ENCODE measurements around the gene PTER. TPM values are rescaled to one million over a fixed set of nuclear protein-coding genes. Genes with fewer than 3 reads are reported as not detected.

Gene PTER
- total RNA-seq, 3 donors from 2014 or later: 18.4 to 30.3 (median 22.6) TPM

- no peak overlapping the region for H3K27ac ChIP-seq
- H3K27me3 ChIP-seq: no peaks in the 10 kb centered on the region
- intact Hi-C loops (cut with DNase I; ENCODE audit: low total_unique reads): no loop called here
- no peak overlapping the region for H3K4me3 ChIP-seq
- no peaks in the 10 kb centered on the region for H3K9me3 ChIP-seq
- H3K4me1 ChIP-seq: no peaks in the 10 kb centered on the region
- TF ChIP-seq, protein P1, sequence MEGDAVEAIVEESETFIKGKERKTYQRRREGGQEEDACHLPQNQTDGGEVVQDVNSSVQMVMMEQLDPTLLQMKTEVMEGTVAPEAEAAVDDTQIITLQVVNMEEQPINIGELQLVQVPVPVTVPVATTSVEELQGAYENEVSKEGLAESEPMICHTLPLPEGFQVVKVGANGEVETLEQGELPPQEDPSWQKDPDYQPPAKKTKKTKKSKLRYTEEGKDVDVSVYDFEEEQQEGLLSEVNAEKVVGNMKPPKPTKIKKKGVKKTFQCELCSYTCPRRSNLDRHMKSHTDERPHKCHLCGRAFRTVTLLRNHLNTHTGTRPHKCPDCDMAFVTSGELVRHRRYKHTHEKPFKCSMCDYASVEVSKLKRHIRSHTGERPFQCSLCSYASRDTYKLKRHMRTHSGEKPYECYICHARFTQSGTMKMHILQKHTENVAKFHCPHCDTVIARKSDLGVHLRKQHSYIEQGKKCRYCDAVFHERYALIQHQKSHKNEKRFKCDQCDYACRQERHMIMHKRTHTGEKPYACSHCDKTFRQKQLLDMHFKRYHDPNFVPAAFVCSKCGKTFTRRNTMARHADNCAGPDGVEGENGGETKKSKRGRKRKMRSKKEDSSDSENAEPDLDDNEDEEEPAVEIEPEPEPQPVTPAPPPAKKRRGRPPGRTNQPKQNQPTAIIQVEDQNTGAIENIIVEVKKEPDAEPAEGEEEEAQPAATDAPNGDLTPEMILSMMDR (IDR thresholded peaks at IDR 0.05): no peak
- TF ChIP-seq POLR2AphosphoS5 (IDR thresholded peaks at IDR 0.05) (no peak), POLR2A (IDR thresholded peaks at IDR 0.05) (no peak)
- no peak for DNase-seq (ENCODE audit: low spot score in 2 of 2)
- no peaks in the 10 kb centered on the region for H3K36me3 ChIP-seq
These were observed 99.3 kb downstream of the PTER start for GRCh38 chr10:16536155-16536554.

DNA sequence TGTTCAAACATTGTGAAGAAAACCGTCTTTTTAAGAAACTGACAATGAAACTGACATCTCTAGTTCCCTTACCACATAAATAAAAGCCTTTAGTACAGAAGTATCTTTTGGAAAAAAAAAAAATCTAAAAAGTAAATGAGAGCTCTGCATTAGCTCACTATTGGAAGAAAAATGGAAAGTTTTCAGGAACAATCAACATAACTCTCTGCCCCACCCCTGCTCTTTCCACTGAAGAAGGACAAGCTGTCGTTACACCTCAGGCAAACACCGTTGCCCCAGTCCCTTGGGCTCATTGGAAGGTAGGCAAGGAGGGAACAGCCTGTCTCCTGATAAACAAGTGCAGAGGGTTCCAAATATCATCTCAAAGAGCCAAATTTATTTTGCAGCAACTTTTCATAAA lies 107.3 kb downstream of the PTER start:
- Histone ChIP-seq H3K9me3 (no peaks in the 10 kb centered on the region), H3K27me3 (no peaks in the 10 kb centered on the region), H3K27ac (no peak overlapping the region), H3K4me3 (no peak overlapping the region), H3K4me1 (no peaks in the 10 kb centered on the region), H3K36me3 (no peaks in the 10 kb centered on the region)
- intact Hi-C loops (cut with DNase I; ENCODE audit: low total_unique reads): no loop called here
- TF ChIP-seq POLR2A (IDR thresholded peaks at IDR 0.05) (no peak), POLR2AphosphoS5 (IDR thresholded peaks at IDR 0.05) (no peak)
- TF ChIP-seq, protein P1 (IDR thresholded peaks at IDR 0.05): no peak
- DNase-seq (ENCODE audit: low spot score in 2 of 2): no peak

- TF ChIP-seq, protein P1 (IDR thresholded peaks at IDR 0.05): no peak
- TF ChIP-seq POLR2AphosphoS5 (IDR thresholded peaks at IDR 0.05): no peak
- TF ChIP-seq POLR2A (IDR thresholded peaks at IDR 0.05): no peak
- Histone ChIP-seq H3K4me1 (no peaks in the 10 kb centered on the region), H3K9me3 (no peaks in the 10 kb centered on the region), H3K4me3 (no peak overlapping the region), H3K27me3 (no peaks in the 10 kb centered on the region), H3K27ac (no peak overlapping the region), H3K36me3 (no peaks in the 10 kb centered on the region)
- DNase-seq (ENCODE audit: low spot score in 2 of 2): no peak
- intact Hi-C loops (cut with DNase I; ENCODE audit: low total_unique reads): no loop called here
These were observed 107.8 kb downstream of the PTER start for GRCh38 chr10:16544591-16544990.

DNA sequence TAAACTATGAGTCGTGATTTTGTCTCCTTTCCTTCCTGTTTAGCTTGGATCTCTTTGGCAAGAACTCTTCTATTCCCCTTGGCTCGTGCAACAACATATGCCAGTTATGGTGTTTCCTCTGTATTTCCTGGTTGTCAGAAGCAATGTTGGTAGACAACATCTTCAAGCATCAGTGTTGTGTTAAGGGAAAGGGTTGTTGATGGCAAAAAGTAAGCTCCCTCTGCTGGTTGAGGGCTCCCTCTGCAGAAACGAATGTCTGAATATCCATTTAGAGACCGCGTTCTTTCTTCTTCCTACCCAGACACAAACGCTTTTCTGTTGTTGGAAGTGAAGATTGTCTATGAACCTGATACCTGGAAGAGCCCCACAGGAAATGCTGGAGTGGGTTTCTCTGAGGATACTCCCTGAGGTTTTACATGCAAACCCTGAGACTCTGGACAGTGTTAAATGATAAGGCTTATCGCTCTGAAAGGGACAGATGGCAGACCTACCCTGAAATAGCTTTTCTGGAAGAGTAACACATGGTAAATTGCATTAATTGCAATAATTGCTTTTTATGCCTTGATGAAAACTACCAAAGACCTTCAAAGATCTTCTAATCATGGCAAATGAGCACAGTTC lies 108.4 kb downstream of the PTER start:
- no peak for DNase-seq (ENCODE audit: low spot score in 2 of 2)

DNA sequence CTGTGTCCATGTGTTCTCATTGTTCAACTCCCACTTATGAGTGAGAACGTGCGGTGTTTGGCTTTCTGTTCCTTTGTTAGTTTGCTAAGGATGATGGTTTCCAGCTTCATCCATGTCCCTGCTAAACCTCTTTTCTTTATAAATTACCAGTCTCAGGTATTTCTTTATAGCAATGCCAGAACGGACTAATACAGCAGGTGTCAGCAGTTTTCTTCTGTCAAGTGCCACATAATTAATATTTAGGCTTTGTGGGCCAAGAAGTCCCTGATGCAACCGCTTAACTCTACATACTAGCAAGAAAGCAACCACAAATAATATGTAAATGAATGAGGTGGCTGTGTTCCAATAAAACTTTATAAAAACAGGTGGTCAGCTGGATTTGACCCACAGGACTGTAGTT lies 111.2 kb downstream of the PTER start:
- Histone ChIP-seq H3K27ac (no peak overlapping the region), H3K36me3 (no peaks in the 10 kb centered on the region), H3K27me3 (no peaks in the 10 kb centered on the region), H3K9me3 (no peaks in the 10 kb centered on the region), H3K4me1 (no peaks in the 10 kb centered on the region), H3K4me3 (no peak overlapping the region)
- TF ChIP-seq POLR2AphosphoS5 (IDR thresholded peaks at IDR 0.05) (no peak), POLR2A (IDR thresholded peaks at IDR 0.05) (no peak)
- TF ChIP-seq, protein P1 (IDR thresholded peaks at IDR 0.05): no peak
- intact Hi-C loops (cut with DNase I; ENCODE audit: low total_unique reads): no loop called here
- DNase-seq (ENCODE audit: low spot score in 2 of 2): no peak

More for the DNA sequence above, 108.4 kb downstream of the PTER start:
- no peaks in the 10 kb centered on the region for H3K36me3 ChIP-seq
- no peaks in the 10 kb centered on the region for H3K4me1 ChIP-seq
- no peak overlapping the region for H3K27ac ChIP-seq
- H3K4me3 ChIP-seq: no peak overlapping the region
- intact Hi-C loops (cut with DNase I; ENCODE audit: low total_unique reads): no loop called here
- TF ChIP-seq POLR2AphosphoS5 (IDR thresholded peaks at IDR 0.05): no peak
- TF ChIP-seq, protein P1 (IDR thresholded peaks at IDR 0.05): peak; percentile 15 to 29 (median 22)
- no peak for TF ChIP-seq POLR2A (IDR thresholded peaks at IDR 0.05)
- no peaks in the 10 kb centered on the region for H3K9me3 ChIP-seq
- no peaks in the 10 kb centered on the region for H3K27me3 ChIP-seq
